ENCODE data around the gene FAM47B.

The FAM47B gene

GRCh38 chrX:34942496-34942895 is at the start of gene FAM47B:
FAM47B (plus strand) TSS chrX:34942796; CDS start chrX:34942832, 36 bp downstream.
- no peak for DNase-seq

GRCh38 chrX:34893741-34894140 is 48.9 kb upstream of the FAM47B start:
- no peak for DNase-seq

GRCh38 chrX:34900691-34901090 is 41.9 kb upstream of the FAM47B start:
- DNase-seq: no peak

- DNase-seq: no peak
These were observed 40.8 kb upstream of the FAM47B start for GRCh38 chrX:34901761-34902160.

GRCh38 chrX:34903316-34903715 is 39.3 kb upstream of the FAM47B start:
- no peak for DNase-seq

DNA sequence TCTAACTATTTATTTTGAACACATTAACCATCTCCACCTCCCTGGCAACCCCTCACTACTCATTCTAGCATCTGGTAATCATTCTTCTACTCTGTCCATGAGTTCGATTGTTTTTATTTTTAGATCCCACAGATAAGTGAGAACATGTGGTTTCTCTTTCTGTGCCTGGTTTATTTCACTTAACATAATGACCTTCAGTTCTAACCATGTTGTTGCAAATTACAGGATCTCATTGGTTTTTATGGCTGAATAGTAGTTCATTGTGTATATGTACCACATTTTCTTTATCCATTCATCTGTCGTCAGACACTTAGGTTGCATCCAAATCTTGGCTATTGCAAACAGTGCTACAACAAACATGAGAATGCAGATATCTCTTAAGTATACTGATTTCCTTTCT is 33.4 kb upstream of the FAM47B start:
- no peak for DNase-seq

DNA sequence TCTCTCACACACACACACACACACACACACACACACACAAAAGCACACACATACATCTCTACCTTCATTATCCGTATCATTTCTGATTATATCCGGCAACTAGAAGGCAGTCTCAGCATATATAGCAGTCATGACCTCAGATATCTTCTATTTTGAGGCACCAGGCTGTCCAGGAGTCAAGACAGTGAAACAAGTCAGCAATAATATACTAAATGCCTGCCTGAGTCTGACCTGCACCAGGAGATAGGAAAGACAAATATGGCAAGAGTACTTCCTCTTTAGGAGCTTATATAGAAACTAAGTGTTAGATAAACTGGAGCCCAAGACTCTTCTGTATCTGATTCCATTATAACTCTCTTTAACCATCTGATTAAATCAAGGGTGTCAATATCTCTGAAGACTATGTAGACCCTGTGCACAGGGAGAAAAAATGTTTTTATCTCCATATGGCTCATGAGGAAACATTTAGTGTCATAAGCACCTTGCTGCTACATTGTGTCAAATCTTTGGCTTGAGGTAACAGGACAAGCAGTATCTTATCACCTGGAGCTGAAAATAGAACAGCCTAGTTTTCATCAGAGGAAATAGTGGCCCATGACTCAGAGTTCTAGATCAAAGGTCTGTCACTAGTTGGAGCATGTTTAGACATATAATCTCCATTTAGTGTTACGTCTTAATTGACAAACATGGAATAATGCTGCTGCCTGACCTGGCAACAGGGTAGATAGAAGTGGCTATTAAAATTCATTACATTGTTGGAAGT is 27.0 kb upstream of the FAM47B start:
- DNase-seq: no peak

DNA sequence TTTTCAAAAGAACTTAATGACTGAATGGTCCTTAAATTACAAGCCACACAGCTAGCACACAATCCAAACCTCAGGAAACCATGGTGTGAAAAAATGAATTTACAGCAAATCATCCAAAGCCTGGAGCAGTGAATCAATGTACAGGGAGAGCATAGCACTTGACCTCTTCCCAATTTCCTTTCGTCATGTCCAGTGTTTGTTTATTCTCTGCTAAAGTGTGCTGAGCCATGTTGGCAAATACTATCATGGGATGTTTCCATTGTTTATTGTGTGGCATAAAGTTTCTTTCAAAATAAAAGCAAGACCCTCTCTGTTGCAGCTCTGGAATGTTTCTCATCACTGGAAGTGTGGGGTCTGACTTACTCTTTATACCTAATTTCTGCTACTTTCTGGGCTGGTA is 25.4 kb upstream of the FAM47B start:
- DNase-seq: no peak

GRCh38 chrX:34918091-34918736 is 24.4 kb upstream of the FAM47B start:
- DNase-seq: no peak

- peak; percentile 0 for DNase-seq
These were observed 23.7 kb upstream of the FAM47B start for GRCh38 chrX:34918856-34919255.

DNA sequence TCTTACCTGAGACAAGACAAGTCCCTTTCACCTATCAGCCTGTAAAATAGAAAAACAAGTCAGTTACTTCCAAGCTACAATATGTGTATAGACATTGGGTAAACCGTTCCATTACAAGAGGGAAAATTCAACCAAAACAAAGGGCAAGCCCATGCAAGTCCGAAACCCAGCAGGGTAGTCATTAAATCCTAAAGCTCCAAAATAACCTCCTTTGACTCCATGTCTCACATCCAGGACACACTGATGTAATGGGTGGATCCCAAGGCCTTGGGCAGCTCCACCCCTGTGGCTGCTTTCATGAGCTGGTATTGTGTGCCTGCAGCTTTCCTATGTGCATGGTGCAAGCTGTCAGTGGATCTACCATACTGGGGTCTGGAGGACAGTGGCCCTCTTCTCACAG is 14.7 kb upstream of the FAM47B start:
- DNase-seq: no peak

DNA sequence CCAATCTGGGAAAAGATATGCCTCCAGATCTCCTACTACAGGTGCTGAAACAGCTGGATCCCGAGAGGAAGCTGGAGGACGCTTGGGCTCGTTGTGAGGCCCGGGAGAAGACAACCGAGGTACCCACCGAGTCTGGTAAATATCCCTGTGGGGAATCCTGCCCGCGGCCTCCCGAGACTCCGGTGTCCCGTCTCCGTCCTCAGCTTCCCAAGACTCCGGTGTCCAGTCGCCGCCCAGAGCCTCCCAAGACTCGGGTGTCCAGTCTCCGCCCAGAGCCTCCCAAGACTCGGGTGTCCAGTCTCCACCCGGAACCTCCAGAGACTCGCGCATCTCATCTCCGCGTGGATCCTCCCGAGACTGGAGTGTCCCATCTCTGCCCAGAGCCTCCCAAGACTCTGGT is 639 bp downstream of the FAM47B start:
- no peak for DNase-seq

DNA sequence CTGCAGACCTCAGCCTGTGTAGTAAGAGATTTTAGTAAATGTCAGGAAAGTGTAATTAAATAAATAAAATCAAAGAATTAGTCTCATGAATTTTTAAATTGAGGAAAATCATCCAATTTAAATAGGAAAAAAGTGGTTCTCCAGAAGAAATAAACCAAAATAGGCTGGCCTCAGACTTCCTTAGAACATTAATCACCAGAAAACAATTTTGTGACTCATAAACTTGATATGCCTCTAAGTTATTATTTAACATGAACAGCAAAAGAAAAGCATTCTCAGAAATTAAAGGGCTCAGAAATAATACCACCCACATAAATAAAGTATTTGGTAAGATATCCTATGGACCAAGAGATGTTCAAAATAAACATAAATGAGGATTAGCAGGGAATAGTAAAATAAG is 14.3 kb downstream of the FAM47B start:
- DNase-seq: no peak

DNA sequence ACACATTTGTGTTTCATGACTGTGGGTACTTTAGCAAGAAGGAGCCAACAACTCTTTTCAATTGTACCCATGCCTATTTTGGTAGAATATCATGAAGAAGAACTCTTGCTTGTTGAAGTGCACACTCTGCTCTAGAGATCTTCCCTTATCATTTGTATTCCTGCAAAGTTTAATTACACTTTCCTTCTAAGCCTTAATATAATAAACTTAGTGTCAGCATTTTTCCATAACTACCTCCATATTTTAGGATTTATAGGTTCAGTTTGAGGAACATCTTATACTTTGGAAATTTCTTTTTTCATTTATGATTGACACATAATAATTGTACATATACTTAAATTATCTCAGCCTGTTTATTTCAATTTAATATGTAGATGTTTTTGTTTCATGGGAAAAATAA is 19.1 kb downstream of the FAM47B start:
- no peak for DNase-seq

GRCh38 chrX:34972206-34972605 is 29.6 kb downstream of the FAM47B start:
- no peak for DNase-seq

- no peak for DNase-seq
These were observed 35.6 kb downstream of the FAM47B start for GRCh38 chrX:34978171-34978570.

GRCh38 chrX:34987646-34988045 is 45.0 kb downstream of the FAM47B start:
- no peak for DNase-seq

Data from NCI-H2171 treated with DMSO at 0.1 percent for 48 hours (cell line).